ENCODE data around the gene MTMR3.

Gene MTMR3

GRCh38 chr22:29838599-29838956 is 44.4 kb upstream of the MTMR3 start:
- no peak for TF ChIP-seq CTCF (IDR thresholded peaks at IDR 0.05)
- Histone ChIP-seq H3K9me3 (no peaks in the 10 kb centered on the region), H3K36me3 (no peaks in the 10 kb centered on the region), H3K4me3 (ENCODE audit: low read depth in 1 of 2, low read length in 1 of 2) (peak overlapping the region; percentile 85 to 90), H3K4me1 (ENCODE audit: control insufficient read depth in 1 of 2, insufficient read depth in 1 of 2, low read depth in 1 of 2, low read length in 1 of 2) (peaks cover 42 to 43% of the 10 kb centered on the region in 2 experiments), H3K27ac (peak overlapping the region; percentile 91), H3K27me3 (no peaks in the 10 kb centered on the region)

- no peak for TF ChIP-seq CTCF (IDR thresholded peaks at IDR 0.05)
- Histone ChIP-seq H3K4me3 (ENCODE audit: low read depth in 1 of 2, low read length in 1 of 2) (peak overlapping the region; percentile 85 to 90), H3K4me1 (ENCODE audit: control insufficient read depth in 1 of 2, insufficient read depth in 1 of 2, low read depth in 1 of 2, low read length in 1 of 2) (peaks cover 42 to 43% of the 10 kb centered on the region in 2 experiments), H3K27ac (peak overlapping the region; percentile 91), H3K36me3 (no peaks in the 10 kb centered on the region), H3K27me3 (no peaks in the 10 kb centered on the region), H3K9me3 (no peaks in the 10 kb centered on the region)
Observed at GRCh38 chr22:29839039-29839438, 43.9 kb upstream of the MTMR3 start.

GRCh38 chr22:29840498-29840897 is 42.5 kb upstream of the MTMR3 start:
- no peak for TF ChIP-seq CTCF (IDR thresholded peaks at IDR 0.05)
- peaks cover 41% of the 10 kb centered on the region in 2 experiments for H3K4me1 ChIP-seq (ENCODE audit: control insufficient read depth in 1 of 2, insufficient read depth in 1 of 2, low read depth in 1 of 2, low read length in 1 of 2)
- no peaks in the 10 kb centered on the region for H3K36me3 ChIP-seq
- H3K9me3 ChIP-seq: no peaks in the 10 kb centered on the region
- no peak overlapping the region for H3K27ac ChIP-seq
- no peaks in the 10 kb centered on the region for H3K27me3 ChIP-seq
- H3K4me3 ChIP-seq (ENCODE audit: low read depth in 1 of 2, low read length in 1 of 2): no peak overlapping the region

- no peaks in the 10 kb centered on the region for H3K9me3 ChIP-seq
- no peaks in the 10 kb centered on the region for H3K36me3 ChIP-seq
- peaks cover 28 to 29% of the 10 kb centered on the region in 2 experiments for H3K4me1 ChIP-seq (ENCODE audit: control insufficient read depth in 1 of 2, insufficient read depth in 1 of 2, low read depth in 1 of 2, low read length in 1 of 2)
- H3K27ac ChIP-seq: no peak overlapping the region
- H3K4me3 ChIP-seq (ENCODE audit: low read depth in 1 of 2, low read length in 1 of 2): no peak overlapping the region
- no peaks in the 10 kb centered on the region for H3K27me3 ChIP-seq
- no peak for TF ChIP-seq CTCF (IDR thresholded peaks at IDR 0.05)
Observed at GRCh38 chr22:29842172-29842571, 40.8 kb upstream of the MTMR3 start.

GRCh38 chr22:29842740-29843139 is 40.2 kb upstream of the MTMR3 start:
- no peak overlapping the region for H3K27ac ChIP-seq
- TF ChIP-seq CTCF (IDR thresholded peaks at IDR 0.05): no peak
- no peaks in the 10 kb centered on the region for H3K36me3 ChIP-seq
- H3K4me1 ChIP-seq (ENCODE audit: control insufficient read depth in 1 of 2, insufficient read depth in 1 of 2, low read depth in 1 of 2, low read length in 1 of 2): peaks cover 27 to 28% of the 10 kb centered on the region in 2 experiments
- no peaks in the 10 kb centered on the region for H3K9me3 ChIP-seq
- H3K4me3 ChIP-seq (ENCODE audit: low read depth in 1 of 2, low read length in 1 of 2): no peak overlapping the region
- no peaks in the 10 kb centered on the region for H3K27me3 ChIP-seq

- H3K36me3 ChIP-seq: no peaks in the 10 kb centered on the region
- TF ChIP-seq CTCF (IDR thresholded peaks at IDR 0.05): no peak
- no peak overlapping the region for H3K27ac ChIP-seq
- H3K9me3 ChIP-seq: no peaks in the 10 kb centered on the region
- no peaks in the 10 kb centered on the region for H3K27me3 ChIP-seq
- H3K4me3 ChIP-seq (ENCODE audit: low read depth in 1 of 2, low read length in 1 of 2): no peak overlapping the region
- peaks cover 15 to 24% of the 10 kb centered on the region in 2 experiments for H3K4me1 ChIP-seq (ENCODE audit: control insufficient read depth in 1 of 2, insufficient read depth in 1 of 2, low read depth in 1 of 2, low read length in 1 of 2)
Observed at GRCh38 chr22:29846290-29846689, 36.7 kb upstream of the MTMR3 start.
